K562 (cell line): ENCODE measurements around the gene SLC2A4RG. TPM values are rescaled to one million over a fixed set of nuclear protein-coding genes. Genes with fewer than 3 reads are reported as not detected.
A peak's percentile ranks its signal among the peaks of the same experiment; 100 is the strongest.

Experiments
- ATAC-seq: fragments of 200-7000 bp; cut with Tn5 transposase; 3 replicates; pipeline ENCODE4 v1.9.1; 2020; ENCODE audit warnings: moderate library complexity
- BruUV-seq: library from RNA; stranded (reverse); fragments of 400-500 nt; replicated peaks from 2 replicates; lab custom pipeline; 2021; lab: Mats Ljungman, UMichigan
- CTCF ChIA-PET: fragments of 300-600 bp; formaldehyde crosslinking; extraction: SDS; loops from one replicate; lab custom pipeline; 2021; ENCODE audit warnings: low intra/inter-chr PET ratio; lab: Yijun Ruan, JAX
- POLR2A ChIA-PET: fragments of 300-600, 350-650 bp; sonication (Branson Sonifier 250); formaldehyde crosslinking; extraction: SDS; loops from one replicate; lab custom pipeline; 2021; ENCODE audit warnings: antibody characterized with exemption, inconsistent platforms; lab: Yijun Ruan, JAX
- DNase-seq, 4 experiments: peaks; one replicate each; pipeline versions ENCODE4 v3.0.0 to v3.0.0-alpha.2; 2011 to 2018; ENCODE audit warnings: low spot score in 3 of 4, mixed read lengths in 3 of 4; ENCODE audit errors: extremely low read depth in 1 of 4
- FAIRE-seq: peaks from 2 replicates; lab custom pipeline; 2011; peaks lifted over from hg19 to GRCh38; lab: Jason Lieb, UNC
- H2AFZ ChIP-seq: 2 replicates; pipeline ENCODE4 v1.6.0; 2011; ENCODE audit warnings: low read depth, low read length, control low read depth, inconsistent platforms
- H3K27ac ChIP-seq: fragments of 200-600 bp; 3 replicates; pipeline ENCODE4 v1.8.0; 2011; ENCODE audit warnings: low read depth, mild to moderate bottlenecking, control low read depth, inconsistent platforms, low read length, moderate library complexity, mixed read lengths; ENCODE audit errors: extremely low read depth
- H3K27me3 ChIP-seq, 2 experiments: fragments of 300-600 bp in 1 of 2; 2 replicates in 1 of 2; 3 replicates in 1 of 2; pipeline versions ENCODE4 v1.6.0 to v1.8.0; 2011; ENCODE audit warnings: inconsistent platforms in 2 of 2, low read length in 2 of 2, mild to moderate bottlenecking in 1 of 2, mixed read lengths in 1 of 2, moderate library complexity in 1 of 2; ENCODE audit not compliant: control insufficient read depth in 2 of 2, insufficient read depth in 2 of 2
- H3K36me3 ChIP-seq: fragments of 300-600 bp; 3 replicates; pipeline ENCODE4 v1.8.0; 2011; ENCODE audit warnings: mild to moderate bottlenecking, low read length, inconsistent platforms; ENCODE audit not compliant: control insufficient read depth, insufficient read depth
- H3K4me1 ChIP-seq, 2 experiments: fragments of 200-600 bp in 1 of 2; replicated peaks in 1 of 2; 2 replicates in 1 of 2; 3 replicates in 1 of 2; pipeline versions ENCODE4 v1.5.1 to v1.8.0; 2011; ENCODE audit warnings: inconsistent platforms in 2 of 2, low read length in 2 of 2, mild to moderate bottlenecking in 1 of 2, mixed read lengths in 1 of 2, moderate library complexity in 1 of 2; ENCODE audit not compliant: control insufficient read depth in 2 of 2, insufficient read depth in 2 of 2
- H3K4me2 ChIP-seq: 2 replicates; pipeline ENCODE4 v1.6.1; 2011; ENCODE audit warnings: low read length, control low read depth, inconsistent platforms, mixed read lengths; ENCODE audit not compliant: insufficient read depth
- H3K4me3 ChIP-seq: fragments of 200-600 bp; sonication (generic), shearing (Covaris generic); 2 replicates; pipeline ENCODE4 v1.5.1; 2016; ENCODE audit warnings: control low read depth, inconsistent platforms
- H3K79me2 ChIP-seq: fragments of 200-600 bp; 3 replicates; pipeline ENCODE4 v1.8.0; 2011; ENCODE audit warnings: low read length, inconsistent platforms; ENCODE audit not compliant: control insufficient read depth, insufficient read depth
- H3K9ac ChIP-seq, 2 experiments: 2 replicates each; pipeline versions ENCODE4 v1.6.0 to v1.6.1; 2011; ENCODE audit warnings: low read depth in 2 of 2, low read length in 2 of 2, control low read depth in 1 of 2, inconsistent platforms in 1 of 2, mild to moderate bottlenecking in 1 of 2, mixed read lengths in 1 of 2; ENCODE audit not compliant: insufficient read depth in 1 of 2
- H3K9me1 ChIP-seq: one replicate; pipeline ENCODE4 v1.6.0; 2011; ENCODE audit warnings: inconsistent platforms, mild to moderate bottlenecking, low read length, moderate library complexity; ENCODE audit not compliant: control insufficient read depth, insufficient read depth
- H3K9me3 ChIP-seq: replicated peaks from 2 replicates; pipeline ENCODE4 v1.5.1; 2011; ENCODE audit warnings: low read depth, low read length, inconsistent platforms; ENCODE audit not compliant: control insufficient read depth, insufficient read depth
- H4K20me1 ChIP-seq: replicated peaks from 2 replicates; pipeline ENCODE4 v1.6.1; 2011; ENCODE audit warnings: low read length, inconsistent platforms, mixed read lengths; ENCODE audit not compliant: control insufficient read depth, insufficient read depth
- ARHGAP35 ChIP-seq: fragments of 450-650 bp; IDR thresholded peaks from 2 replicates; pipeline ENCODE4 v1.6.1; 2018; ENCODE audit not compliant: partially characterized antibody
- CEBPG ChIP-seq, 3 experiments: fragments of 200-800 bp in 1 of 3; sonication (Bioruptor generic) in 1 of 3; sonication (generic) in 1 of 3; formaldehyde crosslinking in 1 of 3; IDR thresholded peaks in 2 of 3; conservative IDR thresholded peaks in 1 of 3; 2 replicates each; pipeline versions ENCODE4 v1.6.1 to v1.8.0; 2016 to 2022; ENCODE audit warnings: missing compliant biosample characterization in 2 of 3, missing genetic modification characterization in 2 of 3, mild to moderate bottlenecking in 1 of 3, missing genetic modification reagents in 1 of 3
- CTCFL ChIP-seq: IDR thresholded peaks from 2 replicates; pipeline ENCODE4 v1.6.1; 2011; ENCODE audit warnings: borderline replicate concordance, low read depth, mild to moderate bottlenecking, moderate library complexity, low read length; ENCODE audit not compliant: insufficient read depth, poor library complexity, severe bottlenecking
- DDX20 ChIP-seq: fragments of 450-650 bp; IDR thresholded peaks from 2 replicates; pipeline ENCODE4 v1.6.1; 2016; ENCODE audit warnings: missing genetic modification characterization, low read depth, mild to moderate bottlenecking, missing compliant biosample characterization, moderate library complexity
- FIP1L1 ChIP-seq: fragments of 200-400 bp; formaldehyde crosslinking; IDR thresholded peaks from 2 replicates; pipeline ENCODE4 v1.6.1; 2018; ENCODE audit warnings: mild to moderate bottlenecking, low read depth, low read length; ENCODE audit not compliant: poor library complexity, severe bottlenecking
- HDAC3 ChIP-seq: fragments of 450-650 bp; IDR thresholded peaks from 2 replicates; pipeline ENCODE4 v1.6.1; 2018; ENCODE audit warnings: borderline replicate concordance, mild to moderate bottlenecking, moderate library complexity; ENCODE audit not compliant: partially characterized antibody
- JUND ChIP-seq, 2 experiments: IDR thresholded peaks; 2 replicates in 1 of 2; 3 replicates in 1 of 2; pipeline ENCODE4 v1.6.1; 2011; ENCODE audit warnings: borderline replicate concordance in 2 of 2, low read depth in 2 of 2, low read length in 2 of 2, improper control_type of control experiment in 1 of 2, missing biosample characterization in 1 of 2, missing genetic modification characterization in 1 of 2, missing genetic modification reagents in 1 of 2
- NCOA4 ChIP-seq: fragments of 450-650 bp; IDR thresholded peaks from 2 replicates; pipeline ENCODE4 v1.6.1; 2018; ENCODE audit warnings: mild to moderate bottlenecking; ENCODE audit not compliant: partially characterized antibody
- RBFOX2 ChIP-seq: fragments of 200-400 bp; formaldehyde crosslinking; IDR thresholded peaks from 2 replicates; pipeline ENCODE4 v1.6.1; 2017; ENCODE audit warnings: low read depth, mild to moderate bottlenecking, low read length, moderate library complexity
- USF2 ChIP-seq: sonication (generic); formaldehyde crosslinking; IDR thresholded peaks from 2 replicates; pipeline ENCODE4 v1.5.0; 2020; ENCODE audit warnings: missing genetic modification reagents
- ZC3H4 ChIP-seq: sonication (generic); formaldehyde crosslinking; IDR thresholded peaks from 2 replicates; pipeline ENCODE4 v1.9.0; 2021; ENCODE audit warnings: missing genetic modification reagents, borderline replicate concordance
- ZNF124 ChIP-seq: sonication (generic); formaldehyde crosslinking; IDR thresholded peaks from 2 replicates; pipeline ENCODE4 v1.8.1; 2022; ENCODE audit warnings: missing genetic modification reagents
- ZNF217 ChIP-seq: sonication (generic); formaldehyde crosslinking; IDR thresholded peaks from 2 replicates; pipeline ENCODE4 v1.8.0; 2022; ENCODE audit warnings: mild to moderate bottlenecking, missing genetic modification reagents
- ZNF695 ChIP-seq: fragments of 450-650 bp; formaldehyde crosslinking; IDR thresholded peaks from 2 replicates; pipeline ENCODE4 v1.4.0; 2020; ENCODE audit warnings: mild to moderate bottlenecking, moderate library complexity
- ZNF699 ChIP-seq: fragments of 250-450 bp; sonication (Bioruptor Pico); IDR thresholded peaks from 2 replicates; pipeline ENCODE4 v1.8.0; 2021; ENCODE audit warnings: mild to moderate bottlenecking, moderate library complexity; ENCODE audit not compliant: insufficient replicate concordance
- WGBS: fragments of 100-300 bp; shearing (Covaris generic); methylation state at CpG from one replicate; pipeline ENCODE4 v1.1.6; 2016; ENCODE audit warnings: low coverage, mixed read lengths; ENCODE audit not compliant: insufficient coverage; ENCODE audit errors: missing lambda C conversion rate; 5-methylcytosine and 5-hydroxymethylcytosine counted together
- in situ Hi-C: fragments of 300-500 bp; cut with MboI; formaldehyde crosslinking; loops from 4 replicates; pipeline ENCODE4 v1.15.0; 2018; ENCODE audit warnings: inconsistent platforms, mixed read lengths
- intact Hi-C: fragments of 100-400 bp; cut with micrococcal nuclease; formaldehyde crosslinking; loops from 2 replicates; pipeline ENCODE4 v1.14.2; 2022
- polyA plus RNA-seq, 8 experiments: library from polyadenylated mRNA; depleted of rRNA in 4 of 8; stranded (reverse) in 5 of 8; unstranded in 3 of 8; fragments of >200 nt; fragmentation: Nextera tagmentation in 2 of 8; fragmentation: Illumina TruSeq in 1 of 8; extraction: Ambion mirVana in 2 of 8; extraction: Trizol in 1 of 8; gene quantifications; 2 replicates each; pipeline versions ENCODE4 v1.2.1 to v1.2.3, GENCODE V29; 2011 to 2014; ENCODE audit warnings: inconsistent platforms in 1 of 8, missing spikeins in 1 of 8
- total RNA-seq, 7 experiments: library from RNA; depleted of rRNA in 6 of 7; stranded (reverse); fragments of >200 nt in 6 of 7; fragmentation: Illumina TruSeq in 2 of 7; extraction: Trizol in 2 of 7; gene quantifications; 2 replicates each; pipeline versions ENCODE4 v1.2.1 to v1.2.3, GENCODE V29; 2011 to 2021; ENCODE audit warnings: low replicate concordance in 1 of 7

Gene SLC2A4RG
- total and polyA plus RNA-seq, 9 of the 15 experiments (the other 6 are each of a cell fraction or from before 2014, with no cell fraction given): 0.34 to 97.3 (median 26.5) TPM

- H3K4me1 ChIP-seq: peaks cover 12 to 45% of the 10 kb centered on the region in 2 experiments; a peak in 4 of 5 replicates
- BruUV-seq: no TSS peak
- H3K27ac ChIP-seq: no peak overlapping the region
- H3K9ac ChIP-seq: no peak overlapping the region; a peak in 1 of 4 replicates
- no peaks in the 10 kb centered on the region for H3K27me3 ChIP-seq
- H3K4me2 ChIP-seq: no peak overlapping the region
- H3K79me2 ChIP-seq: no peaks in the 10 kb centered on the region
- no peaks in the 10 kb centered on the region for H3K9me1 ChIP-seq
- WGBS: 54% methylated on average over 40 of the region's 67 CpGs
- H3K36me3 ChIP-seq: no peaks in the 10 kb centered on the region
- ChIA-PET CTCF (interaction anchor here (1.4 kb wide), 1 partner anchor 198 kb away, joined by 3 read pairs; no protein-coding TSS in a partner anchor), POLR2A (no interaction called here)
- H3K4me3 ChIP-seq: no peak overlapping the region
- intact Hi-C loops: no loop called here
- FAIRE-seq: no peak
- no peaks in the 10 kb centered on the region for H3K9me3 ChIP-seq
- no peak overlapping the region for H2AFZ ChIP-seq
- peak; percentile 43 to 64 (median 52) for DNase-seq
- no peaks in the 10 kb centered on the region; the same call in 1 of the 2 replicates for H4K20me1 ChIP-seq
- in situ Hi-C loops: no loop called here
- peak; percentile 74 for ATAC-seq
- TF ChIP-seq ZNF217 (CRISPR knock-in tag) (no peak), JUND (IDR thresholded peaks at IDR 0.05; ENCODE audit: borderline replicate concordance, low read depth, low read length) (no peak), JUND (tag; IDR thresholded peaks at IDR 0.05; ENCODE audit: borderline replicate concordance, low read depth, low read length) (no peak), USF2 (no peak), ZNF124 (CRISPR knock-in tag) (no peak), CEBPG (CRISPR knock-in tag; IDR thresholded peaks at IDR 0.05) (peak; percentile 47; the same call in 1 of the 2 replicates), CEBPG (tag; conservative IDR thresholded peaks at IDR 0.05 in 1 of 2, IDR thresholded peaks at IDR 0.05 in 1 of 2) (no peak), ZNF699 (CRISPR knock-in tag) (no peak), ARHGAP35 (no peak), ZC3H4 (no peak), HDAC3 (no peak), RBFOX2 (0 out of 2 replicates have a peak, but pooled peaks have one; percentile 15), ZNF695 (CRISPR knock-in tag) (no peak), FIP1L1 (peak; percentile 33), CTCFL (peak; percentile 55), DDX20 (no peak), NCOA4 (no peak)
Observed at GRCh38 chr20:63775096-63775978, 35.8 kb downstream of the SLC2A4RG start.
